ENCODE results near the gene MT1E. TPM values are rescaled to one million over a fixed set of nuclear protein-coding genes. Genes with fewer than 3 reads are reported as not detected.

MT1E gene
- polyA plus RNA-seq, 1 donor = 26.6 TPM

DNA sequence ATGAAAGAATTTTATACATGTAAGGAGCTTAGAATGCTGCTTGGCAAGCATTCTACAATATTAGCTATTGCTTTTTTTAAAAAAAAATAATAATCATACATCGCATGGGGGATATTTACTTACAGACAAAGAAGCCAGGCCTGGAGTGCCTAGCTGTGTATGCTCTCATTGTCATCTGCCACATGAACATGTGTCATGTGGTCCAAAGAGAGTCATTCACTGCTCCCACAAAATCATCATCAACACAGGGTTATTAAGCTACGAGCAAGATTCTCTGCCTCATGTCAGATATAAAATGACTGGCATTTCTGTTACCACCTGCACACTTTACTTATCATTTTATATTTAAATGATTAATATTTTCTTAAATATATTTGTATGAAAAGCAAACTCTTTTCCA lies 1.9 kb upstream of the MT1E start:
- no peak for DNase-seq

DNA sequence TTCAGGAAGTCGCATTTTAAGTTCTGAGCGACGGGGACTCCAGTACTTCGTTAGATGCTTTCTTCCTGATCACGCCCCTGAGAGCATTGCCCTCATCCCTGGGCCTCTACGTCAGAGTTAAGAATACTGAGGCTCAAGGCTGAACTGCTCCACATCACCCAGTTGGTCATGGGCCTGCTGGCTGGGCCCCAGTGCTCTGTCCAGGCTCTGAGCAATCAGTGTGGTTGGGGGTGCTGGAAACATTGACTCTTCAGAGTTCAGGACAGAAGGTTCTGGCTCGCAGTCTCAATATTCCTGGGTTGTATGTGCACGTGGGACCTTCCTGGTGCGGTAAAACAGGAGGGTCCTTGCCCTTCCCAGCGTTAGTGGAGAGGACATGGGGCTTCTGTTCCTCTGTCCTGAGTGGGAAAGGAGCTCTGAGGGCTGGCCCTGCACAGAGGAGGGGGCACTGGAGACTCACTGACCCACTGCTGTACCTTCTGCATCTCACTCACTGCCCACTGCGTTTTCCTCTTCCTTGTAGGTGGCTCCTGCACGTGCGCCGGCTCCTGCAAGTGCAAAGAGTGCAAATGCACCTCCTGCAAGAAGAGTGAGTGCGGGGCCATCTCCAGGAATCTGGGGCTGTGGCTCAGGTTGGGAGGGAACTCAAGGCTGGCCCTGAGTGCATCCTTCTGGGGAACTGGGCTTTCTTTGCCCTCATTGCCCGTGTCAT lies 518 bp downstream of the MT1E start:
- DNase-seq = no peak

DNA sequence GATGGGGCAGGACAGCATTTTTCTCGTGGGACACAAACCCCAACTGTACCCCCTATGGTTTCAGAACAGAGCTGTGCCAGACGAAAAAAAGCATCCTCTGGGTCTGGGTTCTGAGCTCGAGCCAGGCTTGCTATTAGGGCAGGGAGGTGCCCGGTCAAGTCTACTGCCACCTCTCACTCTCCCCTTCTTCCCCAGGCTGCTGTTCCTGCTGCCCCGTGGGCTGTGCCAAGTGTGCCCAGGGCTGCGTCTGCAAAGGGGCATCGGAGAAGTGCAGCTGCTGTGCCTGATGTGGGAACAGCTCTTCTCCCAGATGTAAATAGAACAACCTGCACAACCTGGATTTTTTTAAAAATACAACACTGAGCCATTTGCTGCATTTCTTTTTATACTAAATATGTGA lies 1.1 kb downstream of the MT1E start:
- DNase-seq = no peak

DNA sequence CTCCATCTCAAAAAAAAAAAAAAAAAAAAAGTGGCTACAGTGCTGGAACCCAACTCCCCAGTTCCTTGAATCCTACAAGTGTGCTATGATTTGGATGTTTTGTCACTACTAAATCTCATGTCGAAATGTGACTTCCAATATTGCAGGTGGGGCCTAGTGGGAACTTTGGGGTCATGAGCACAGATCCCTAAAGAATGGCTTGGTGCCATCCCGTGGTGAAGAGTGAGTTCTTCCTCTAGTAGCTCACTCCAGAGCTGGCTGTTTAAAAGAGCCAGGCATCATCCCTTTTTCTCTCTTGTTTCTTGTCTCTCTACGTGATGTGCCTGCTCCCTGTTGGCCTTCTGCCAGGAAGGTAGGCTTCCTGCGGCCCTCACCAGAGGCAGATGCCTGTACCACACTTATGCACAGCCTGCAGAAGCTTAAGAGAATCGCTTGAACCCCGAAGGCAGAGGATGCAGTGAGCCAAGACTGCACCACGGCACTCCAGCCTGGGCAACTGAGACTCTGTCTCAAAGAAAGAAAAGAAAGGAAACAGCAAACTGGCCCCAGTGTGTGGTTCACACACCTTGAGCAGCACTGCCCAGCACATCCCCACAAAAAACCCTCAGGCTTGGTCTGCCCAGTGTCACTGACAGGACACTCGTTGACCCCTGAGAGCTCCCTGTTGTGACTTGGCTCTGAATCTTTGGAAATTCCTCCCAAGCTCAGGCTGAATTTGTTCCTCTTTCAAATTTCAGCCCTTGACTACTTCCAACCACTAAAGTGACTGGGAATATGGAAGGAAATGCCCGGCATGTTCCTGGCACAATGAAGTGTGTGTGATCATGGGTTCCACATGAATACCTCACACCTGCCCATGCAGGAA lies 3.1 kb downstream of the MT1E start:
- no peak for DNase-seq

DNA sequence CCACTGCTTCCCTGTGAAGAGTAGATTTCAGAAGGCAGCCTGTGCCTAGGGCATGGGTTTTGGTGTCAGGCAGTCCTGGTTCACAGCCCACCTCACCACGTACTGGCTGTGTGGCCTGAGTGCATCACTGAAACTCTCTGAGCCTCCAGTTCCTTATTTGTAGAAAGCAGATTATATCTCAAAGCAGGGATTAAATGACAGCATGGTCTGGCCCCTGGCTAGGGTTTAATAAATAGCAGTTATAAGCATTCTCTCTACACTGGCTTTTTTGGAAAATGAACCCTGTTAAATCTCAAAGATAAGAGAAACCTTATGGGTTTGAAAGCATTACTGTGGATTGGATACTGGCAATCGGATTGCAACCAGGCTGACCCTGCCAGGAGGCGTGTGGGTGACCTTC lies 4.0 kb downstream of the MT1E start:
- DNase-seq = no peak

DNA sequence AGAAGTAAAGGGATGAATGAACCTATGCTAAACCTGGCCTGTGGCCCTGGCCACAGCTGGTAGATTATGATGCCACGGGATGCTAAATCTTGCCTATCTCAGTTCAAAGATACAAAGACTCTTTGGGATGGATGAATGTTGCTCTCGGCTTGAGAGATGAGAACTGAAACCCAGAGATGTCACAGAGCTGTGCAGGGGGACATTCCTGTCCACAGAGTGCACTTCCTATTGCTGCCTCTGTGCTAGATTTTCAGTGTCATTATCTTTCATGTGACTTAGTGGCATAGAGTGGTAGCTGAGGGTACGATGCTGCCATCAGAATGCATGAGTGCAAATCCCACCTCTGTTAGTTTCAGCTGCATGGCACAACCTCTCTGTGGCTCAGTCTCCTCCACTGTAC lies 4.6 kb downstream of the MT1E start:
- no peak for DNase-seq

DNA sequence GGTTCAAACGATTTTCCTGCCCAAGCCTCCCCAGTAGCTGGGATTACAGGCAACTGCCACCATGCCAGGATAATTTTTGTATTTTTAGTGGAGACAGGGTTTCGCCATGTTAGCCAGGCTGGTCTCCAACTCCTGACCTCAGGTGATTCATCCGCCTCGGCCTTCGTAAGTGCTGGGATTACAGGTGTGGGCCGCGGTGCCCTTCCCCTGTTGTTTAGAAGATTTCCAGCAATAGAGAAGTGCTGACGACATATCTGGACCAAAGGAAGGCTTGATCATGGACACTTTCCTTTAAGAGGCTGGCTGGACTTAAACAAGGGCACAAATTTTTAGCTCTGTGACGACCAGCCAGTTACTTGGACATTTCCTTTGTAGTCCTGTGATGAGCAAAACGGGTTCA lies 5.6 kb downstream of the MT1E start:
- DNase-seq = no peak

DNA sequence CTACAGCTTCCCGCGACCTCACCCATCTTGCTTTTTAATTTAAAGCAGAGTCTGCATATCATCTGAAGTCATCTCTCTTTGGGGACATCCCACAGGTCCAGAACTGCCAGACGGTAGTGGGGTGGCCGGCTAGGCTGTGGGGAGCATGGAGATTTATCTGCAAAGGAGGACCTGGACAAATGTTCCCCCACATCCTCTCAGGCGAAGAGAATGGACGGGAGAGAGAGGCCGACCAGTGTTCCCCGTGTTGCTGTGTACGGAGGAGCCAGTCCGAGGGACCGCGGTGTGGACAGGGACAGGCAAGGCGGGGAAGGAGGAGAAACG lies 6.2 kb downstream of the MT1E start:
- DNase-seq = no peak

DNA sequence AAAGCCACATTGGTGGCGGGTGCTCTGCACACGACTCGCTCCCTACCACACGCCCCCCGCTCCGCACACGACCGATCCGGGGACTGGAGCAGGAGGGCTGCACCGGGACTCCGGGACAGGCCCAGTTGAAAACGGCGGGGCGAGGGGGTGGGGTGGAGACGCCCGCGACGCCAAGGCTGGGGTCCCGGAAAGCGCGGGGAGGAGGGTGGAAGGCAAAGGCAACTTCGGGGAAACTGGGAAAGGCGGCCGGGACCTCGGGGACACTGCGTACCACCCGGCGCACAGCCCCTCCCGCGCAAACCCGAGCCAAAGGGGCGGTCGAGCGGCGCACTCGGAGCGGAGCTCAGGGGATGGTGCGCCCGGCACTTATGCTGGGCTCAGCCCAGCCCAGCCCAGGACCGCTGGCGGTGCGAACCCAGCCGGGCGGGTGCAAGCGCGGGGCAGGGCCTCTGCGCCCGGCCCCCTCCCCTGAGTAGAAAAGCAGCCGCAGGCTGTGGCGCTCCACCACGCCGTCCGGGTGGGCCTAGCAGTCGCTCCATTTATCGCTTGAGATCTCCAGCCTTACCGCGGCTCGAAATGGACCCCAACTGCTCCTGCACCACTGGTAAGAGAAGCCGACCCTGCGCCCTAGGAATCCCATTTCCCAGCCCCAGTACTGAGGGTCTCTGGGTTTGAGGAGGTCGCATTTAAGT lies 6.7 kb downstream of the MT1E start, which contains the start of gene MT1M:
TSS of gene MT1M (plus strand) at position 504 of the 692 bp plus-strand sequence. CDS start at position 577, 73 bp downstream.
- DNase-seq = no peak

DNA sequence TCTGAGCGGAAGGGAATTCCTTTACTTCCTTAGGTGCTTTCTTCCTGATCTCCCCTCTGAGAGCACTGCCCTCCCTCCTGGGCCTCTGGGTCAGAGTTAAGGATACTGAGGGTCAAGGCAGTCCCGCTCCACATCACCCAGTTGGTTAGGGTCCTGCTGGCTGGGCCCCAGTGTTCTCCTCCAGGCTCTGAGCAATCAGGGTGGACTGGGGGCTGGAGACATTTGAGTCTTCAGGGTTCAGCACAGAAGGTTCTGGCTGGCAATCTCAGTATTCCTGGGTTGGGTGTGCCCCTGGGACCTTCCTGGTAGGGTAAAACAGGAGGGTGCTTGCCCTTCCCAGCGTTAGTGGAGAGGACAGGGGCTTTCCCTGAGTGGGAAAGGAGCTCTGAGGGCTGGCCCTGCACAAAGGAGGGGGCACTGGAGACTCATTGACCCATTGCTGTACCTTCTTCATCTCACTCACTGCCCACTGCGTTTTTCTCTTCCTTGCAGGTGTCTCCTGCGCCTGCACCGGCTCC lies 7.3 kb downstream of the MT1E start:
- no peak for DNase-seq

DNA sequence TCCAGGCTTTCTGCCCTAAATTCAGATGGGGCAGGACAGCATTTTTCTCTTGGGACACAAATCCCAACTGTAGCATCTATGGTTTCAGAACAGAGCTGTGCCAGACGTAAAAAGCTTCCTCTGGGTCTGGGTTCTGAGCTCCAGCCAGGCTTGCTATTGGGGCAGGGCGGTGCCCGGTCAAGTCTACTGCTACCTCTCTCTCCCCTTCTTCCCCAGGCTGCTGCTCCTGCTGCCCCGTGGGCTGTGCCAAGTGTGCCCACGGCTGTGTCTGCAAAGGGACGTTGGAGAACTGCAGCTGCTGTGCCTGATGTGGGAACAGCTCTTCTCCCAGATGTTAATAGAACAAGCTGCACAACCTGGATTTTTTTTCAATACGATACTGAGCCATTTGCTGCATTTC lies 8.0 kb downstream of the MT1E start:
- DNase-seq = no peak

DNA sequence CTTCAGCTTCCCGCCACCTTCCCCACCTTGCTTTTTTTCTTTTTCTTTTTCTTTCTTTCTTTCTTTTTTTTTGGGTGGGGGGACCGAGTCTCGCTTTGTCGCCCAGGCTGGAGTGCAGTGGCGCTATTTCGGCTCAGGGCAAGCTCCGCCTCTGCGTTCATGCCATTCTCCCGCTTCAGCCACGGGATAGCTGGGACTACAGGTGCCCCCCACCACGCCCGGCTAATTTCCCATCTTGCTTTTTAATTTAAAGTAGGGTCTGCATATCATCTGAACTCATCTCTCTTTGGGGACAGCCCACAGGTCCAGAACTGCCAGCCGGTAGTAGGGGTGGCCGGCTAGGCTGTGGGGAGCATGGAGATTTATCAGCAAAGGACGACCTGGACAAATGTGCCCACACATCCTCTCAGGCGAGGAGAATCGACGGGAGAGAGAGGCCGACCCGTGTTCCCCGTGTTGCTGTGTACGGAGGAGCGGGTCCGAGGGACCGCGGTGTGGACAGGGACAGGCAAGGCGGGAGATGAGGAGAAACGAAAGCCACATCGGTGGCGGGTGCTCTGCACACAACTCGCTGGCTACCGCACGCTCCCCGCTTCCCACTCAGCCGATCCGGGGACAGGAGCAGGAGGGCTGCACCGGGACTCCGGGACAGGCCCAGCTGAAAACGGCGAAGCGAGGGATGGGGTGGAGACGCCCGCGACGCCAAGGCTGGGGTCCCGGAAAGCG lies 9.3 kb downstream of the MT1E start:
- no peak for DNase-seq

DNA sequence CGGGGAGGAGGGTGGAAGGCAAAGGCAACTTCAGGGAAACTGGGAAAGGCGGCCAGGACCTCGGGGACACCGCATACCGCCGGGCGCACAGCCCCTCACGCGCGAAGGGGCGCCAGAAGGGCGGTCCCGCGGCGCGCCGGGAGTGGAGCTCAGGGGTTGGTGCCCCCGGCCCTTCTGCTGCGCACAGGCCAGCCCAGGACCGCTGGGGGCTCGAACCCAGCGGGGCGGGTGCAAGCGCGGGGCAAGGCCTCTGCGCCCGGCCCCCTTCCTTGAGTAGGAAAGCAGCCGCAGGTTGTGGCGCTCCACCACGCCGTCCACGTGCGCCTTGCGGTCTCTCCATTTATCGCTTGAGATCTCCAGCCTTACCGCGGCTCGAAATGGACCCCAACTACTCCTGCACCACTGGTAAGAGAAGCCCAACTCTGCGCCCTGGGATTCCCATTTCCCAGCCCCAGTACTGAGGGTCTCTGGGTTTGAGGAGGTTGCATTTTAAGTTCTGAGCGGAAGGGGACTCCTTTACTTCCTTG lies 9.9 kb downstream of the MT1E start:
- DNase-seq = no peak

DNA sequence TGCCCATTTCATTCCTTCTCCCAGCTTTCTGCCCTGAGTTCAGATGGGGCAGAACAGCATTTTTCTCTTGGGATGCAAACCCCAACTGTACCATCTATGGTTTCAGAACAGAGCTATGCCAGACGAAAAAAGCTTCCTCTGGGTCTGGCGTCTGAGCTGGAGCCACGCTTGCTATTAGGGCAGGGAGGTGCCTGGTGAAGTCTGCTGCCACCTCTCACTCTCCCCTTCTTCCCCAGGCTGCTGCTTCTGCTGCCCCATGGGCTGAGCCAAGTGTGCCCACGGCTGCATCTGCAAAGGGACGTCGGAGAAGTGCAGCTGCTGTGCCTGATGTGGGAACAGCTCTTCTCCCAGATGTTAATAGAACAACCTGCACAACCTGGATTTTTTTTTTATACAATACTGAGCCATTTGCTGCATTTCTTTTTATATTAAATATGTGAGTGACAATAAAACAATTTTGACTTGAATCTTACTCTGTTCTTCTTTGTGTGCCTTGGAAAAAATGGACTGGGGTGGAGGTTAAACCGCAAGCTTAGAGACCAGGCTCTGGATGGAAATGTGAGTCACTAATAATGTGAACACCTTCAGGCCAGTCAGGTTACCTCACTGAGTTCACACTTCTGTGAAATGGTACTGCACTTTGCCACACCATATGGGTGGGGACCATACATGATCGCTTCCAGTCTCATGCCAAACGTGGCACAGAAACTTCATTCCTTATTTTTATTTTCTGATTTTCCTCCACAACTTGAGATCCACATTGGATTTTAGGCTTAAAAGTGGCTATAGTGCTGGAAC lies 11.2 kb downstream of the MT1E start:
- DNase-seq = no peak

DNA sequence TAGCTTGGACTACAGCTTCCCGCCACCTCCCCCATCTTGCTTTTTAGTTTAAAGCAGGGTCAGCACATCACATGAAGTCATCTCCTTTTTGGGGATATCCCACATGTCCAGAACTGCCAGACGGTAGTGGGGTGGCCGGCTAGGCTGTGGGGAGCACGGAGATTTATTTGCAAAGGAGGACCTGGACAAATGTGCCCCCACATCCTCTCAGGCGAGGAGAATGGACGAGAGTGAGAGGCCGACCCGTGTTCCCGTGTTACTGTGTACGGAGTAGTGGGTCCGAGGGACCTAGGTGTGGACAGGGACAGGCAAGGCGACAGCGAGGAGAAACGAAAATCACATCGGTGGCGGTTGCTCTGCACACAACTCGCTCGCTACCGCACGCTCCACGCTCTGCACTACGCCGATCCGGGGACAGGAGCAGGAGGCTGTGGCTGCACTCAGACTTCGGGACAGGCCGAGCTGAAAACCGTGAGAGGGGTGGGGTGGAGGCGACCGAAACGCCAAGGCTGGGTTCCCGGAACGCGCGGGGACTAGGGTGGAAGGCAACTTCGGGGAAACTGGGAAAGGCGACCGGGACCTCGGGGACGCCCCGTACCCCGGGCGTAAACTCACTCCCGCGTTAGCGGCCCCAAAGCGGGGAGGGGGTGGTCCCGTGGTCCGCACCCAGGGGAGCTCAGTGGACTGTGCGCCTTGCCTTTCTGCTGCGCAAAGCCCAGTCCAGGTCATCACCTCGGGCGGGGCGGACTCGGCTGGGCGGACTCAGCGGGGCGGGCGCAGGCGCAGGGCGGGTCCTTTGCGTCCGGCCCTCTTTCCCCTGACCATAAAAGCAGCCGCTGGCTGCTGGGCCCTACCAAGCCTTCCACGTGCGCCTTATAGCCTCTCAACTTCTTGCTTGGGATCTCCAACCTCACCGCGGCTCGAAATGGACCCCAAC lies 12.5 kb downstream of the MT1E start, which contains the start of gene MT1A:
TSS of gene MT1A (plus strand) at position 853 of the 937 bp plus-strand sequence. CDS start at position 926, 73 bp downstream.
- no peak for DNase-seq

DNA sequence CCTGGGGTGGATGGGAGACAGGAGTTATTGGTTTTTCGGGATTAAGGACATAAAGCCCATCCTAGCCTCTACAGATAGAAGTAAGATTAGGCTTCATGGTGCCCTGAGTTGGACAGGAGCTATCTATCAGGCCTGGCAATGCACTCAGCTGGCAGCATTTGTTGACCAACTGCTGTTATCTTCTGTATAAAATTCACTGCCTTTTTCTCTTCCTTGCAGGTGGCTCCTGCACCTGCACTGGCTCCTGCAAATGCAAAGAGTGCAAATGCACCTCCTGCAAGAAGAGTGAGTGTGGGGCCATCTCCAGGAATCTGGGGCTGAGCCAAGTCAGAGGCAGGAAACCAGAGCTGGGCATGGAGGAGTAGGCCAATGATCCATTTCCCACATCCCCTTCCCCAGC lies 13.5 kb downstream of the MT1E start:
- no peak for DNase-seq

DNA sequence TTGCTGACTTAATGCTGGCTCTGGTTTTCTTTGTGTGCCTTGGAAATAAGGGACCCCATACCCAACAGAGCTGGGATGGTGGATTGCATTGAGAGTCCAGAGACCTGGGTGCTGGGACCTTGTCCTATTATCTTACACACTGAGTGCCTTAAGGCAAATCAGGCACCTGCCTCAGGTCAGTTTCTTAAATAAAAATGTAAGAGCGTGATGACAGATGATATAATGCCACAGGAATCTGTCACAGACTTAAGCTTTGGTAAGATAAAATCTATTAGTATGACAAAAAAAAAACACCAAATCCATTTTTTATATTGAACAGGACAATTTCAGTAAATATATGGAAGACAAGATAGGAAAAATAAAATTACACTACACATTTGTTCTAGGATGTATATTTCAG lies 14.5 kb downstream of the MT1E start:
- no peak for DNase-seq

DNA sequence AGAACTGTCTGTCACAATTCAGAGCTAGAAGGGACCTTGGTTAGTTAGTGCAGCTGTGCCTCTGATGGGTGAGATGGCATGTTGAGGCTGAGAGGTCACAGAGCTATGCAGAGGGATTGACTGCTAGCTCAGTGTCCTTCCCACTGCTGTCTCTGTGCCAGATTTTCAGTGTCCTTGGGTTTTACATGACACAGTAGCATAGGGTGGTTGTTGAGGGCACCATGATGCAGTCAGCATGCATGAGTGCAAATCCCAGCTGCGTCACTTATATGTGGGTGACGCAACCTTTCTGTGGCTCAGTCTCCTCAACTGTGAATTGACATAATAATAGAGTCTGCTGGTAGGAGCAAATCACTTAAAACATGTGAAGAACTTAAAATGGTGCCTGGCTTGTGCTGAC lies 15.6 kb downstream of the MT1E start:
- DNase-seq = no peak

DNA sequence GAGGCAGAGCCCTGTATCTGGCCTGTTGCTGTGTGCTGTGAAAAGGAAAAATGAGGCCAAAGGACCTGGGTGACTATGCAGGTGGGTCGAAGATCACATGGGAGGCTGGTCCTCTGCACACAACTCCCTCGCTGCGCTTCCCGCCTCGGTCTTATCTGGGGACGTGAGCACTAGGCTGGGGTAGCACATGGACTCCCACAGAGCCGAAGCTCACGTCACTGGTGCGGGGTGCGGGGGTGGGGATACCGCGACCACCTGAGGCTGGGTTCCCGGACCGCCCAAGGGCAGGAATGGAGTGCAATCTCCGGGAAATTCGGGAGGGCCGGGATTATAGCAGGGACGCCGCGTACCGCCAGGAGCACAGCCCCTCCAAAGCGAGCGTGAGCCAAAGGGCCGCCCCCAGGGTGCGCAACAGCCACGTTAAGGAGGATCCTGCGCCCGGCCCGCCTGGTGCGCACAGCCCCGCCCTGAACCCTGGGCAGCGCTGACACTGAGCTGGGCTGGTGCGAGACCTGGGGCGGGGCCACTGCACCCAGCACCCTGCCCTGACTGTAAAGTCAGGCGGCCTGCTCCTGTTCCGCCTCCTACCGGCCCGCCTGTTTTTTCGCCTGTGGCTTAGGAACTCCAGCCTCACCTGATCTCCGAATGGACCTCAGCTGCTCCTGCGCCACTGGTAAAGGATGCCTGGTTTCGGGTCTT lies 17.6 kb downstream of the MT1E start:
- DNase-seq = no peak

Measured in left kidney (tissue), 2 donors.